T-helper 2 cell treated with Interferon-gamma antibody and Interleukin-4, amounts not matched to agents 100 ng/mL and 5 ng/mL, for 36 hours (primary cell): Measurements from ENCODE around the gene EDEM3. TPM values are rescaled to one million over a fixed set of nuclear protein-coding genes. Genes with fewer than 3 reads are reported as not detected.
"Not testable (repeated sequence)": the region's sequence is repeated elsewhere in the genome, so short reads cannot be mapped to it uniquely, and the experiment has no call there.

ENCODE experiments used
- intact Hi-C: fragments of 100-400 bp; cut with micrococcal nuclease; formaldehyde crosslinking; loops from one replicate; pipeline ENCODE4 v1.15.1; 2023
- total RNA-seq: library from RNA; stranded (reverse); gene quantifications from 2 replicates; pipeline ENCODE4 v1.2.3, GENCODE V29; 2022

The EDEM3 gene
- 40.9 and 48.9 TPM in 2 replicates for total RNA-seq

DNA sequence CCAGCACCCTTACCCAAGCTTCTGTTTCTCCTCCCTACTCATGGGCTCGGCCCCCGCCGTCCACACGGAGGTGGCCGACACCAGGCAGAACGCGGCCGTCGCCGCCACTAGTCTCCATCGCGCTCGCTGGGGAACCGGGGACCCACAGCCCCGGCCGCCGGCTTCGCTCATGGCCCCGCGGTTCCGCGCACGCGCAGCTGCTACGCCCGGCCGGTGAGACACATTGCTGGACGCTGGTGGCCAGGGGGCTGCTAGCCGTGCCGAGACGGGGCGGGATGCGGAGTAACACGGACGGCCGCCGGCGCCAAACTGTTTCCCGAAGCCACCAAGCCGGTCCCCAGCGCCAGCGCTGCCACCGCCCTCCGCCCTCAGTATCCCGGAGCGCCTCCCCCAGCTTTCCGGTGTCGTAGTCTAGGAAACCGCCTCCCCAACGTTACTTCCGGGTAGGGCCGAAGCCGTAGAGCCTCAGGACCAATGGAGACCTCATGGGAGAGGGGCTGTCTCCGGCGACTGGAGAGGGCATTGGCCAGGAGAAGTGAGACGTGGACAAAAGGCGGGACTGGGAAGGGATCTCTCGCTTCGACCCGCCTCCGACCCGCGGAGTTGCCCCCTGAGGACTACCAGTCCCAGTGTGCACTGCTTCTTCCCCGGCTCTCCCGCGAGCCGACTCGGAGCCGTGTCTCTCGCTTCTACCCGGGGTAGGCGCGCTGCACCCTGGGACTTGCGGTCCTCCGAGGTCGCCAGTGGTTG lies at the start of gene EDEM3:
EDEM3 (minus strand) TSS at position 383 of the 750 bp plus-strand sequence; CDS start at position 171, 212 bp downstream.
- intact Hi-C loops: loop anchor here (1.0 to 10.0 kb wide), 16 partner anchors 11 to 1621 kb away; partner anchors contain the start of genes ARPC5, C1orf21, IVNS1ABP and NIBAN1

DNA sequence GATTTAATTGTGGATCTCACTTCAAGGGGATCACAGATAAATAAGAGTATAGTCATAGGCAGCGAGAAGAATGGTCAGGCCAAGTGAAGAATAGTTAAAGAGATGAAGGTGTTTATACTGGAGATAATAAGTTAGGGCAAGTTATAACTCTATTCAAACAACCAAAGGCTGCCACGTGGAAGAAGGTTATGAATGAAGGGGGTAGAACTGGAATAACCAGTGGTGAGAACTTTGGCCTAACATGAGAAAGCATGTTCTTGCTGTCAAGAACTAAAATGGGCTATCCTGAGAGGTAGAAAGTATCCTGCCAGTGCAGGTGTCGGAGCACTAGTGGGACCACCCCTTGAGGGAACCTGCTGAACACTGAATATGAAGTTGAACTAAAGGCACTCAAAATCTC lies 49.6 kb upstream of the EDEM3 start:
- intact Hi-C loops: loop anchor here (2.0 to 10.0 kb wide), 2 partner anchors 49 to 881 kb away; partner anchors contain the start of gene EDEM3

DNA sequence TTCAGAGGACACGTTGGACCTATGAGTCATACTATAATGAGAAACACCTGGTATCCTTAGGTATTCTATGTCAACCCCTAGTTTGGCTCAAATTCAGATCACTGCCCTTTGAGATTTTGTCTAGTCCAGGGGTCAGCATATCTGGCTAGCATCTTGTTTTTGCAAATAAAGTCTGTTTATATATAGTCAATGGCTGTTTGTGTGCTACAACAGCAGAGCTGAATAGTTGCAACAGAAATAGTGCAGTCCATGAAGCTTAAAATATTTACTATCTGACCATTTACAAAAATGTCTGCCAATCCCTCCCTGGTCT lies 48.5 kb upstream of the EDEM3 start:
- intact Hi-C loops: loop anchor here (10.0 kb wide), 1 partner anchor 882 kb away; no protein-coding TSS in a partner anchor

DNA sequence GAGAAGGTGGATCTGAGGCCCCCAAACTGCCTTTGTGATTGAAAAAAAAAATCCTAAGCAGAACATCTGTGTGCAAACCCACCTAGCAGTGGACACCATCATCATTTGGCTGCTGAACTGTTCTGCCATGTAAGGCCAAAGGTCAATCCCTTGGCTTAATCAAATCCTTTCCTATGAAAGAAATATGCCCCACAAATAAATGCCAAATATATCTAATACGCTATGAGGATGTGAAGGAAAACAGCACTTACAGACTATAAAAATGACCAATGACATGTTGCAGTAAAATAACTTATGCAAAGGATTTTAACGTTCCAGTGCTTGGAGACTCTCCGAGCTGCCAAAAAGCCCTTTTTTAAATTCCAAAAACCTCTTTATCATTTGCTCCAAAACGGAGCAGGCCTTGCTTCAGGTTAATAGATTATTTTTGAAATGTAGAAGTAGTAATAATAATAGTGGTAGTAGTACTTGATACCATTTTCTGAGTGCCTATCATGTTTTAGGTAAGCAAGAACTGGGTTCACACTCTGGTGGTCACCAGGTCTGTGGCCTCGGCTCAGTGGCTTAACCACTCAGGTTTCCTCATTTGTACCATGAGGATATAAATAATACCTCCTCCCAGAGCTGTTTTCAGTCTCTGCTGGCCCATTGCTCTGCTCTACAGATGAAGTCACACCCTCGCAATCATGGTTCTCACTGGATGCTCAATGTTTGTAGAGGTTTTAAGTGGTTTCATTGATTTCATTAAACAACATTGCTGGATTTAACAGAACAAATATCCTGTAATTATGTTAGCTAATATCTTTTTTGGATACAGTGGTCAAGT lies 47.9 kb upstream of the EDEM3 start:
- intact Hi-C loops: loop anchor here (10.0 kb wide), 1 partner anchor 882 kb away; no protein-coding TSS in a partner anchor

- intact Hi-C loops: loop anchor here (10.0 kb wide), 1 partner anchor 883 kb away; no protein-coding TSS in a partner anchor
Measured at GRCh38 chr1:184801503-184801902, 46.8 kb upstream of the EDEM3 start.

- intact Hi-C loops: loop anchor here (10.0 kb wide), 1 partner anchor 884 kb away; no protein-coding TSS in a partner anchor
Measured at GRCh38 chr1:184800876-184801275, 46.2 kb upstream of the EDEM3 start.

GRCh38 chr1:184793967-184794366 lies 39.3 kb upstream of the EDEM3 start:
- intact Hi-C loops: no loop called here

GRCh38 chr1:184792450-184792969 lies 37.9 kb upstream of the EDEM3 start:
- intact Hi-C loops: no loop called here

- intact Hi-C loops: no loop called here
Measured at GRCh38 chr1:184791550-184791900, 36.9 kb upstream of the EDEM3 start.

- intact Hi-C loops: no loop called here
Measured at GRCh38 chr1:184790642-184791549, 36.2 kb upstream of the EDEM3 start.

DNA sequence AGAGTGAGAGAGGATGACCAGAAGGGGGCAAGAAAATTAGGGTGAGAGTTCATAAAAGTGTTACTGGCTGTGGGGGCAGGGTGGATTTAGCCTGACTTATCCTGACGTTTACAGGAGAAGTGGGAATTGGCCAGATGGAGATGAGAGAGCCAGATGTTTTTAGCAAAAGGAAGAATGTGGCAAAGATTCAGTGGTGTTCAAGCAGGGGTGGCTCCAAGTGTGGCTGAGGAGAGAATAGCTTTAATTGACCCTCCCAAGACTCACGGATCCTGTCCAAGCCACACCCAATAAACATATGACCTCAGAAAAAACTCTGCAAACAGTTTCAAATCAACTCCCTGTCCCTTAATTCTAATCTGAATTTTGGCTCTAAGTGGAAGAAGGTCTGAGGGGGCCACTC lies 35.2 kb upstream of the EDEM3 start:
- intact Hi-C loops: no loop called here

GRCh38 chr1:184788970-184789369 lies 34.3 kb upstream of the EDEM3 start:
- intact Hi-C loops: no loop called here

DNA sequence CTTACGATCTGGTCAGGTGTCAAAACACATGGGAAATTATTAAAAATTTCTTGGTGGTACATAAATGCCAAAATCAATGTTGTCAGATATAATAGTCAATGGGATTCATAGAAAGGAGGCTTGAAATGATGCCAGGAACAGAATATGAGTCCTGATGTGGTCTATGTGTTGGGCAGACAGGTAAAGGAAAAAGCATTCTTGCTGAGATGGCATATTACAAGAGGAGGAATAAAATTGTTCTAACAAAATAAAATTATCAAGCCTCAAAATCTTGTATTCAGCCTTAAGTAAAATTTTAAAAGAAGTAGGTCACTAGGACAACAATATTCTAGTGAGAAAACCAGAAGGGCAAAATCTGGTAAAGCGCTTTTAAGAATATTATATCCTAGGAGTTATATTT lies 30.9 kb upstream of the EDEM3 start:
- intact Hi-C loops: no loop called here

DNA sequence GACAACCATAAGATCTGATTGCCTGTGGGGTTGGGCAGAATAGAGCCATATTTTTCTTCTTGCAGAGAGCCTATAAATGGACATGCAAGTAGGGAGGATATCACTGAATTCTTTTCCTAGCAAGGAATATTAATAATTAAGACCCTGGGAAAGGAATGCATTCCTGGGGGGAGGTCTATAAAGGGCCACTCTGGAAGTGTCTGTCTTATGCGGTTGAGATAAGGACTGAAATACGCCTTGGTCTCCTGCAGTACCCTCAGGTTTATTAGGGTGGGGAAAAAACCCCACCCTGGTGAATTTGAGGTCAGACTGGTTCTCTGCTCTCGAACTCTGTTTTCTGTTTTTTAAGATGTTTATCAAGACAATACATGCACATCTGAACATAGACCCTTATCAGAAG lies 29.1 kb upstream of the EDEM3 start:
- intact Hi-C loops: not testable (repeated sequence)

- intact Hi-C loops: no loop called here
Measured at GRCh38 chr1:184781941-184782340, 27.3 kb upstream of the EDEM3 start.

DNA sequence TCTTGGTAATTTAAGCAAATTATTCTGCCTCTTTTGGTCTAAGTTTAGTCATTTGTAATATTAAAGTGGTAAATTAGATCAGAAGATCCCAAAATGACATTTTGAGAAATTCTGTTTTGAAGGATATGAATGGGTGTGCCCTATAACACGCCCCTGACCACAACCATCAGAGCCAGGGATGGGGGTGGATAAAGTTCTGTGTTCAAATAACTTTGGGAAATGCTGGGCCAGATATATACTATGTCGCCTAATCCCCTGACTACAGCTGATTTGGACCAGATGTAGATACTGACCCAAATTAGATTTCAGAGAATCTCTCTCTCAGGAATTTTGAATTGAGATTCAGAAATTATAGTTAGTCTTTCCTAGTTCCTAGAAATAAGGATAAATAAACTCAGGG lies 21.2 kb upstream of the EDEM3 start:
- intact Hi-C loops: no loop called here

- intact Hi-C loops: no loop called here
Measured at GRCh38 chr1:184775329-184775728, 20.7 kb upstream of the EDEM3 start.

DNA sequence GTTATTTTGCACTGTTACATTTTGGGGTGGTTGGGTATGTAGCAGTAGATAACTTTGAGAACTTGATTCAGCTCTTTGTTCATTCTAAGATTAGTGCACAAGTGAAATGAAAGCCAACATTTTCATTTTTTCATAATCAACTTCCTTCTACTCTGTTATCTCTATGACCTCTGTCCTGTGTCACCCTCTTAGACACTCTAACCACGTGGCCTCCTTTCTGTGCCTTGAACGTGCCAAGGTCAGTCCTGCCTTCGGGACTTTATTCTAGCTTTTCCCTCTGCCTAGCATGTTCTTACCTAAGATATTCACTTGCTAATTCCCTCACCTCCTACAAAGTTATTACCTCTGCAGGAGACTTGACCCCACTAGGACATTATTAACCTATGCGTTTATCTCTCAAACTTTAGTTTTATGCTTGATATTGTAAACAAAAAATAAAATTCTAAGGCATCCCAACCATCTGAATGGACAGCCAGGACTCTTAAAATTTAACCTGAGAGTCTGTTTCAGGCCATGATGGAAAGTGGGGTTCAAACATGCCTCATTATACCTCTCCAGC lies 19.2 kb upstream of the EDEM3 start:
- intact Hi-C loops: no loop called here

- intact Hi-C loops: no loop called here
Measured at GRCh38 chr1:184771190-184771691, 16.6 kb upstream of the EDEM3 start.

GRCh38 chr1:184770181-184770979 lies 15.7 kb upstream of the EDEM3 start:
- intact Hi-C loops: no loop called here
